Right lobe of liver (tissue), 4 donors: Measurements from ENCODE around the gene CRKL.

ENCODE experiments used
- POLR2A ChIP-seq: fragments of 450-650 bp; IDR thresholded peaks from one replicate; pipeline ENCODE4 v1.6.1; 2017; ENCODE audit warnings: antibody characterized with exemption, mild to moderate bottlenecking
- TF ChIP-seq, protein P1 (sequence below), 4 donors: fragments of 200-600 bp in 3 of 4; fragments of 450-650 bp in 1 of 4; IDR thresholded peaks; one replicate each; pipeline versions ENCODE4 v1.5.1 to v1.8.0; 2016 to 2022; ENCODE audit warnings: antibody characterized with exemption in 4 of 4, mild to moderate bottlenecking in 2 of 4
- donor health status: DM: no; HTN: no; CAD: no.
- donor health status: DM: no; HTN: no; CAD: no.
- donor health status: DM: no; HTN: yes; CAD: no.

DNA sequence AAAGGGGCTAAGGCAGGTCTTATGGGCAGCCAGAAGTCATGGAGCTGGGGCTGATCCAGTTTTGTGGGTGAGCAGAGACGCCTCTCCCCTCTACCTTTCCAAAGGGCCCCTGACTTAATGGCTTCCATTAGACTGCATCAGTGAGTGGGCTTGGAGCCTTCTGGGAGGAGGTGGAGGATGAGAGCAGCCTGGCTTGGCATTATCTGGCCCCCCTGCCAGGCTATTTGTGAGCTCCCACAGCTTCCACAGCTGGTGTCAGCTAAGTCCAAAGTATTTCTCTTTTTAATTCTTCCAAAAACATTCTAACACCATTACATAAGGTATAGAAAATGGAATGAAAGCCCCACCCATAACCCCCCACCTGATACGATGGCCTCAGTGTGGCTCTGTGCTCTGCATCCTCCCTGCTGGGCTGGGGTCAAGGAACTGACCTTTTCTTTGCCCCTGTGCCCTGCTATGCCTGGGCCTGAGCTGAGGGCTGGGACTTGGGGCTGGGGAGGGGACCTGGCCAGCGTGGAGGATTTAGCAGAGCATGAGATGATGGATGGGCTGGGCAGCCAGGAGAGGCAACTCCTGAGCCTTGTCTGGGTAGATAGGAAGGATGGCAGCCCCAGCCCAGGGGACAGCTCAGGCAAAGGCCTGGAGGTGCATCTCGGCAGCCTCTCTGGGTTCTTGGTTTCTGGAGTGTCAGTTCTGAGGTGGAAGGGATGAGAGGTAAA is 53.9 kb downstream of the CRKL start:
- TF ChIP-seq POLR2A, result no peak
- TF ChIP-seq, protein P1, sequence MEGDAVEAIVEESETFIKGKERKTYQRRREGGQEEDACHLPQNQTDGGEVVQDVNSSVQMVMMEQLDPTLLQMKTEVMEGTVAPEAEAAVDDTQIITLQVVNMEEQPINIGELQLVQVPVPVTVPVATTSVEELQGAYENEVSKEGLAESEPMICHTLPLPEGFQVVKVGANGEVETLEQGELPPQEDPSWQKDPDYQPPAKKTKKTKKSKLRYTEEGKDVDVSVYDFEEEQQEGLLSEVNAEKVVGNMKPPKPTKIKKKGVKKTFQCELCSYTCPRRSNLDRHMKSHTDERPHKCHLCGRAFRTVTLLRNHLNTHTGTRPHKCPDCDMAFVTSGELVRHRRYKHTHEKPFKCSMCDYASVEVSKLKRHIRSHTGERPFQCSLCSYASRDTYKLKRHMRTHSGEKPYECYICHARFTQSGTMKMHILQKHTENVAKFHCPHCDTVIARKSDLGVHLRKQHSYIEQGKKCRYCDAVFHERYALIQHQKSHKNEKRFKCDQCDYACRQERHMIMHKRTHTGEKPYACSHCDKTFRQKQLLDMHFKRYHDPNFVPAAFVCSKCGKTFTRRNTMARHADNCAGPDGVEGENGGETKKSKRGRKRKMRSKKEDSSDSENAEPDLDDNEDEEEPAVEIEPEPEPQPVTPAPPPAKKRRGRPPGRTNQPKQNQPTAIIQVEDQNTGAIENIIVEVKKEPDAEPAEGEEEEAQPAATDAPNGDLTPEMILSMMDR (IDR thresholded peaks at IDR 0.05), result no peak
